ENCODE measurements around the gene TAF4. TPM values are rescaled to one million over a fixed set of nuclear protein-coding genes. Genes with fewer than 3 reads are reported as not detected.
A peak's percentile ranks its signal among the peaks of the same experiment; 100 is the strongest.

TAF4 gene
- total and polyA plus RNA-seq, 2 of the 13 experiments (the other 11 are each of a cell fraction or from before 2014, with no cell fraction given), result 5.9 to 12.0 TPM

- TF ChIP-seq ZNF138 (CRISPR knock-in tag; IDR thresholded peaks at IDR 0.05; ENCODE audit: low read depth), result no peak
- no peak for TF ChIP-seq AGO1 (IDR thresholded peaks at IDR 0.05; ENCODE audit: low read depth, low read length, poor library complexity, severe bottlenecking)
- TF ChIP-seq RNF2 (conservative IDR thresholded peaks at IDR 0.05; ENCODE audit: low read depth), result no peak
- TF ChIP-seq PAXIP1 (CRISPR knock-in tag; conservative IDR thresholded peaks at IDR 0.05), result no peak
- no peak for TF ChIP-seq ZSCAN30 (CRISPR knock-in tag; IDR thresholded peaks at IDR 0.05)
- no peak for TF ChIP-seq ZNF746 (CRISPR knock-in tag; IDR thresholded peaks at IDR 0.05)
- TF ChIP-seq KDM2A (CRISPR knock-in tag; IDR thresholded peaks at IDR 0.05; ENCODE audit: borderline replicate concordance, low read depth), result peak; percentile 51; the same call in 1 of the 2 replicates
- no peak for TF ChIP-seq ZNF629 (CRISPR knock-in tag; conservative IDR thresholded peaks at IDR 0.05)
- TF ChIP-seq RARA (CRISPR knock-in tag; IDR thresholded peaks at IDR 0.05), result peak; percentile 70
- TF ChIP-seq KDM5B (CRISPR knock-in tag; IDR thresholded peaks at IDR 0.05; ENCODE audit: borderline replicate concordance), result no peak
- no peak for TF ChIP-seq EP300 (IDR thresholded peaks at IDR 0.05; ENCODE audit: low read depth in 2 of 2, low read length in 2 of 2)
- TF ChIP-seq EP300 (CRISPR knock-in tag; IDR thresholded peaks at IDR 0.05; ENCODE audit: borderline replicate concordance), result no peak
- no peak for TF ChIP-seq NCOA5 (CRISPR knock-in tag; IDR thresholded peaks at IDR 0.05)
- no peak for TF ChIP-seq GPBP1L1 (CRISPR knock-in tag; IDR thresholded peaks at IDR 0.05)
- no peak for TF ChIP-seq ZFP1 (CRISPR knock-in tag; IDR thresholded peaks at IDR 0.05)
- no peak for TF ChIP-seq SRSF4 (IDR thresholded peaks at IDR 0.05; ENCODE audit: low read depth, low read length, poor library complexity, severe bottlenecking)
- no peak for TF ChIP-seq ZNF737 (CRISPR knock-in tag; IDR thresholded peaks at IDR 0.05; ENCODE audit: borderline replicate concordance)
- TF ChIP-seq ZBTB21 (CRISPR knock-in tag; IDR thresholded peaks at IDR 0.05), result no peak
- TF ChIP-seq SIN3B (IDR thresholded peaks at IDR 0.05; ENCODE audit: low read length), result no peak
- TF ChIP-seq ZNF639 (CRISPR knock-in tag; conservative IDR thresholded peaks at IDR 0.05), result no peak
- TF ChIP-seq ZNF850 (CRISPR knock-in tag; conservative IDR thresholded peaks at IDR 0.05), result no peak
- TF ChIP-seq SP1 (IDR thresholded peaks at IDR 0.05), result no peak
- no peak for TF ChIP-seq SP1 (CRISPR knock-in tag; IDR thresholded peaks at IDR 0.05)
- TF ChIP-seq ZSCAN31 (CRISPR knock-in tag; IDR thresholded peaks at IDR 0.05; ENCODE audit: low read depth), result no peak
- no peak for TF ChIP-seq TCF7 (IDR thresholded peaks at IDR 0.05; ENCODE audit: low read depth)
These were observed 99.0 kb downstream of the TAF4 start (continued) for GRCh38 chr20:61966492-61967244.

Measured in HepG2 (cell line).